ENCODE results near the gene MPV17L2. TPM values are rescaled to one million over a fixed set of nuclear protein-coding genes. Genes with fewer than 3 reads are reported as not detected.

Gene MPV17L2
- total and polyA plus RNA-seq, 2 donors (not counting 1 experiment from before 2014, with no cell fraction given) = 8.6 to 23.0 TPM

- Histone ChIP-seq H2AFZ (ENCODE audit: insufficient read depth, low read depth, low read length, poor library complexity, severe bottlenecking) (no peak overlapping the region), H3K27ac (ENCODE audit: low read length in 2 of 2) (no peak overlapping the region), H3K9me3 (ENCODE audit: control extremely low read depth in 1 of 3, control insufficient read depth in 2 of 3, insufficient read depth in 1 of 3, low read length in 2 of 3) (no peaks in the 10 kb centered on the region), H3K4me2 (replicated peaks; ENCODE audit: low read depth, low read length, poor library complexity, severe bottlenecking) (no peak overlapping the region), H3K9ac (ENCODE audit: low read length) (no peak overlapping the region), H3K4me3 (ENCODE audit: control extremely low read depth in 1 of 5, extremely low read depth in 1 of 5, insufficient read depth in 1 of 5, low read depth in 2 of 5, low read length in 4 of 5) (no peak overlapping the region), H3K27me3 (replicated peaks in 1 of 4; ENCODE audit: control extremely low read depth in 1 of 4, control insufficient read depth in 3 of 4, insufficient read depth in 4 of 4, low read length in 3 of 4) (peaks cover 0 to 19% (median 5%) of the 10 kb centered on the region in 4 experiments), H4K20me1 (ENCODE audit: control insufficient read depth, insufficient read depth, low read length, poor library complexity, severe bottlenecking) (no peaks in the 10 kb centered on the region), H3K36me3 (replicated peaks in 1 of 2; ENCODE audit: control extremely low read depth in 1 of 2, control insufficient read depth in 1 of 2, extremely low read depth in 1 of 2, insufficient read depth in 2 of 2, low read length in 1 of 2) (peaks cover 0 to 5% of the 10 kb centered on the region in 2 experiments), H3K79me2 (ENCODE audit: control insufficient read depth, insufficient read depth, low read length) (peaks cover 26% of the 10 kb centered on the region), H3K4me1 (ENCODE audit: control insufficient read depth in 2 of 2, insufficient read depth in 2 of 2, low read length in 2 of 2) (peaks cover 15 to 29% of the 10 kb centered on the region in 2 donors)
- WGBS (ENCODE audit: insufficient coverage) = 87% methylated on average over 5 of the region's 12 CpGs
- ChIA-PET POLR2A (interaction anchor here (2.2 to 3.9 kb wide), 3 partner anchors 14 to 74 kb away, joined by 7 to 27 read pairs (median 21); partner anchors contain the start of gene MPV17L2), CTCF (interaction anchor here (0.8 to 11.5 kb wide), 13 partner anchors 14 to 213 kb away, joined by 3 to 152 read pairs (median 4); partner anchors contain the start of genes LRRC25, LSM4, MPV17L2 and SSBP4)
- Mint-ChIP-seq H3K9me3 (ENCODE audit: insufficient read depth) (no peaks in the 10 kb centered on the region), H3K4me3 (no peak overlapping the region), H3K27ac (no peak overlapping the region), H3K4me1 (peaks cover 28% of the 10 kb centered on the region), H3K27me3 (peaks cover 10% of the 10 kb centered on the region)
- ATAC-seq (ENCODE audit: low read depth) (no peak), DNase-seq (no peak)
- no peak for TF ChIP-seq CTCF (IDR thresholded peaks at IDR 0.05)
- TF ChIP-seq EZH2 (IDR thresholded peaks at IDR 0.05; ENCODE audit: borderline replicate concordance, insufficient read depth, low read depth, low read length, poor library complexity, severe bottlenecking) = no peak
- intact Hi-C loops (cut with micrococcal nuclease) = no loop called here
These were observed 13.0 kb downstream of the MPV17L2 start for GRCh38 chr19:18206018-18206417.
